GM19395 (cell line): Measurements from ENCODE around the gene ZBTB39.

Source experiments
- ATAC-seq: cut with Tn5 transposase; IDR thresholded peaks from one replicate; pipeline ENCODE4 v1.9.1; 2021; ENCODE audit warnings: mild to moderate bottlenecking, moderate library complexity; ENCODE audit not compliant: unreplicated experiment

Gene ZBTB39

DNA sequence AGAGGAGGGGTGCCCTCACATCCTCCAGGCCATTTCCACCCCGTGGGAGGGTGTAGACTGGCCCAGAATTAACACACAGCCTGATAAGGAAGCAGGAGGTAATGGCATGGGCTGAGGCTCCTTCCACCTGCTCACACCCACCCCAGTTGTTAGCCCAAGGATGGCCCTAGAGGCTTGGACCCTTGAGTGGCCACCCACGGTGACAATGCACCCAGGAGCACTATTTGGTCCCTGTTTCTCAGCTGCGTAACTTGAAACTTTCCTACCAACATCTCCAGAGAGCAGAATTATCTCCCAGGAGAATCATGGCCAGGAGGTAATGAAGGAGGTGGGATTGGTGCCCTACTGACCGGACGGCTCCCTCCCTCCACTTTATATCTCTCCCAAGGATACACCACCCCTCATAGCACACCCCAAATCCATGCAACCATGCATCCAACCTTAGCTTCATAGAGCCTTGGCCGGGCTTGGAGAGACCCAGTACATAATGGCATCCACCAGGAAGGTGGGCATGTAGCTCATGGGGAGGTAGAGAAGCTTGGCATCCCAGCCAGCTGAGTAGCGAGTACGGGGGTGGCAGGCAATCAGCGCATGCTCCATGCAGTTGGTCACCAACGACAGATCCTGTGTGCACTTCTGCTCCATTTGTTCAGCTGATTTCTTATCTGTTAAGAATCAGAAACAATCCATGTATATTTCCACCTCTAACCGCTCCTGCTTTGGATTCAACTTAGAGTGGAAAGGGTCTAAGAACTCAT, 54.6 kb downstream of the ZBTB39 start:
- no peak for ATAC-seq

DNA sequence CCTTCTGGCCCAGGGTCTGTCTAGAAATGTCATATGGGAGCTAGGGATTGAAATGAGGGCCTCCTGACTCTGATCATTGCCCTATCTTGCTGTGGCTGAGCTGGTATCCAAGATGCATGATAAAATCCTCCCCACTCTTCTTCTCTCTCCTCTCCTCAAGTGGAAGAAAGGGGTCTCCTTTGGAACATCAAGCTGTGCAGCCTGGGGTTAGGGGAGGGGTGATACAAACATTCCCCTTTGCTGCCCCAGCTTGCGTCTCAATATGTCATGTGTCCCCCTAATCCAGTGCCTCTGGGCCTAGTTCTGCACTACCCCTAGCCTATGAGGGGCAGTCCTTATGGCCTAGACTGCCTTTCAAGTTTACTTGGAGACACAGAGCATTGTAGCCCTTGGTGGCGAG, 57.5 kb downstream of the ZBTB39 start:
- no peak for ATAC-seq
